ENCODE measurements around the gene KAT7. TPM values are rescaled to one million over a fixed set of nuclear protein-coding genes. Genes with fewer than 3 reads are reported as not detected.

Gene KAT7
- total RNA-seq, result 10 to 100 TPM; 61.2 to 66.6 TPM

DNA sequence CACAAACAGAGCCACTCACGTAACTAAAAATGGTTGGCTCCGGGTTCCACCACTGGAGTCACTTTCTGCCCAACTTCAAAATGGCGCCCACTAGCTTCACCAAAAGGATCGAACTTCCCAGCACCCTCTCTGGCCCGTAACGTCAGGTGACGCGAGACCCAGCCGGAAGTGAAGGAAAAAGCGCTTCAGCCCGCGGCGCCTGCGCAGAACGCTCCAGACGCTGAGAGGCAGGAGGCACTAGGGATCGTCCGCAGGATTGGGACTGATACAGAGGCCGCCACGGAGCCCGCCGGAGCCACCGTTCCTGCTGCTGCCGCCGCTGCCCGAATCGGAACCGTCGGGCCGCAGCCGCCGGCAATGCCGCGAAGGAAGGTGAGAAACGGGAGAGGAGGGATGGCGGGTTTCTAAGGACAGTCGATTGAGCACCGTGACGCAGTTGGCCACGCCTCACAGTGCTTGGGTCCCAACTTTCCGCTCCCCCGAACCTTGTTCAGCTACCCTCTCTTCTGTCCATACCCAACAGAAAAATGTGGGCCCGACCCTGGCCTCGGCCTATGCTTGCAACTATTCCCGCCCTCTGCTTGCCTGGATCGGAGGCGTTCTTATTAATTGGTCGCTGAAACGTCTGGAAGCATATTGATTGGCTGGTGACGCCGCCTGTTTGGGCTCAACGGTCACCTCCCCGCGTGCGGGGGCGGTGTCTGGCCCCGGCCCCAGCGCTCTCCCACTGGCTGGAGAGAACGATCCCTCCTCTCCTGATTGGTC, at the start of gene KAT7:
TSS of gene KAT7 (plus strand) at position 204 of the 765 bp plus-strand sequence. CDS start at position 358, 154 bp downstream.
- peak within 1 kb of the TSS; percentile 94 for H3K4me3 Mint-ChIP-seq
- H3K9me3 Mint-ChIP-seq, result no peaks in the 10 kb centered on the region
- intact Hi-C loops (cut with micrococcal nuclease), result loop anchor here (2.0 to 10.0 kb wide), 2 partner anchors 80 to 214 kb away; partner anchors contain the start of gene NXPH3
- H3K4me1 Mint-ChIP-seq (ENCODE audit: low read depth), result peaks cover 50% of the 10 kb centered on the region
- CTCF ChIA-PET, result interaction anchor here (0.5 to 4.1 kb wide), 8 partner anchors 25 to 221 kb away, joined by 3 to 26 read pairs (median 5); partner anchors contain the start of genes FAM117A and SLC35B1
- peak; percentile 99 for DNase-seq
- peaks cover 39% of the 10 kb centered on the region for H3K36me3 Mint-ChIP-seq (ENCODE audit: low read depth)
- ATAC-seq, result peak; percentile 90
- H3K27me3 Mint-ChIP-seq, result no peaks in the 10 kb centered on the region
- POLR2A ChIA-PET, result interaction anchor here (0.7 to 3.3 kb wide), 18 partner anchors 8 to 90 kb away, joined by 3 to 19 read pairs (median 4); partner anchors contain the start of genes FAM117A and SLC35B1
- TF ChIP-seq, protein P1, sequence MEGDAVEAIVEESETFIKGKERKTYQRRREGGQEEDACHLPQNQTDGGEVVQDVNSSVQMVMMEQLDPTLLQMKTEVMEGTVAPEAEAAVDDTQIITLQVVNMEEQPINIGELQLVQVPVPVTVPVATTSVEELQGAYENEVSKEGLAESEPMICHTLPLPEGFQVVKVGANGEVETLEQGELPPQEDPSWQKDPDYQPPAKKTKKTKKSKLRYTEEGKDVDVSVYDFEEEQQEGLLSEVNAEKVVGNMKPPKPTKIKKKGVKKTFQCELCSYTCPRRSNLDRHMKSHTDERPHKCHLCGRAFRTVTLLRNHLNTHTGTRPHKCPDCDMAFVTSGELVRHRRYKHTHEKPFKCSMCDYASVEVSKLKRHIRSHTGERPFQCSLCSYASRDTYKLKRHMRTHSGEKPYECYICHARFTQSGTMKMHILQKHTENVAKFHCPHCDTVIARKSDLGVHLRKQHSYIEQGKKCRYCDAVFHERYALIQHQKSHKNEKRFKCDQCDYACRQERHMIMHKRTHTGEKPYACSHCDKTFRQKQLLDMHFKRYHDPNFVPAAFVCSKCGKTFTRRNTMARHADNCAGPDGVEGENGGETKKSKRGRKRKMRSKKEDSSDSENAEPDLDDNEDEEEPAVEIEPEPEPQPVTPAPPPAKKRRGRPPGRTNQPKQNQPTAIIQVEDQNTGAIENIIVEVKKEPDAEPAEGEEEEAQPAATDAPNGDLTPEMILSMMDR (IDR thresholded peaks at IDR 0.05), result no peak
- H3K27ac Mint-ChIP-seq, result peak within 1 kb of the TSS; percentile 99

DNA sequence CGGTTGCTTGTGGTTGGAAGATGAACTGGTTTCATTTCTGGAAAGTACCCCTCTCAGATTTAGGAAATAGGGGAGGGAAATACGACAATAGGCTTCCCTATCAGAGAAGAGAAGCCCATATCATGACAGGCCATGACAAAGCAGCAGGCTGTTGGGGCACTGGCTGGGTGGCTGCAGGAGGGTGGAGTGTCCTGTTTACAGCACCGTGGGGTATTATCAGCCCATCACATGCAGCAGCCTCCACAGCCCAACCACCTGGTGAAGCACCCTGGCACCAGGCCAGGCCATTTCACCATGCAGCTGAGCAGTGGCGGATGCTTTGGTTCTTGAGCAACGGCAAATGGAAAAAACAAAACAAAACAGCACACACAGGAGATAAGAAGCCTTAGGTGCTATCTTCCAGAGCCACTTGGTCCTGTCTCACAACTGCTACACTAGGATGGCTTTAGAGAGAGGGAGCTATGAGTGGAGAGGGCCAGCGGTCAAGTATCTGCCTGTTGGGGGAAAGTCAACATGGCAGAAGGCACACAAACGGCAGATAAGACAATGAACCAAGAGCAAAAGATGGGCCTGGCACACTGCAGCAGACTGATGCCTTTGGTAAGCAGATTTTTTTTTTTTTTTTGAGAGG, 48.7 kb upstream of the KAT7 start:
- TF ChIP-seq, protein P1 (IDR thresholded peaks at IDR 0.05), result no peak
- Mint-ChIP-seq H3K9me3 (peaks cover 2% of the 10 kb centered on the region), H3K36me3 (ENCODE audit: low read depth) (peaks cover 8% of the 10 kb centered on the region), H3K4me1 (ENCODE audit: low read depth) (peaks cover 79% of the 10 kb centered on the region), H3K27me3 (no peaks in the 10 kb centered on the region), H3K27ac (peak overlapping the region; percentile 100), H3K4me3 (peak overlapping the region; percentile 79)
- ChIA-PET POLR2A (interaction anchor here (0.8 to 4.1 kb wide), 10 partner anchors 8 to 48 kb away, joined by 3 to 25 read pairs (median 4); partner anchors contain the start of genes FAM117A and SLC35B1), CTCF (interaction anchor here (1.3 to 2.4 kb wide), 4 partner anchors 9 to 31 kb away, joined by 3 to 8 read pairs (median 7); partner anchors contain the start of gene SLC35B1)
- intact Hi-C loops (cut with micrococcal nuclease), result no loop called here
- DNase-seq (peak; percentile 95), ATAC-seq (peak; percentile 93)

DNA sequence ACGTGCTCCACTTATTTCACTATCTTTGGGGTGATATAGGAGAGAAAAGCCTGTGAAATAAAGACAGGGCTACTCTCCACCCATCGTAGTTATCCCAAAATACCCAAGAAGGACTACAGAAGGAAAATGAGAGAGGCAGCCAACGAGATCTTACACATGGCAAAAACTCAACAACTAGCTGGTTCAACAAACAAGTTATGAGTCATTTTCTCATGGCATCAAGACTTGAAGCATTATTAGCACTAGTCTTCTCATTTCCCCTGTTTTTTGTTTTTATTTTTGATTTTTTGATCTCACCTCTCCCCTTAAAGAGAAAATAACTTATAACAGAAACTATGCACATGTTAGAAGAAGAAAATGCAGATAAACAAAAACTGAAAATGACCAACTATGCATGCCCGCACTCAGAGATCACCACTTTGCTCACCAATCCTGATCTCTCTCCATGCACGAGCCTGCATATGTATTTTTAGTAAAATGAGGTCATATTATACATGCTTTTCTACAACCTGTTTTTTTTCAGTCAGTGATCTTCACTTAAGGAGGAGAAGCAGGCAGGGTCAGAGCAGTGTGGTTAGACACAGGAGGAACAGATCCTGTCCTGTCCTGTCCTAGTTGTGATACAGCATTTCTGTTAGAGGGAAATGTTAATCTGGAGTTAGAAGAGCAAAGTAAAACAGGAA, 47.3 kb upstream of the KAT7 start:
- H3K27me3 Mint-ChIP-seq, result no peaks in the 10 kb centered on the region
- intact Hi-C loops (cut with micrococcal nuclease), result no loop called here

DNA sequence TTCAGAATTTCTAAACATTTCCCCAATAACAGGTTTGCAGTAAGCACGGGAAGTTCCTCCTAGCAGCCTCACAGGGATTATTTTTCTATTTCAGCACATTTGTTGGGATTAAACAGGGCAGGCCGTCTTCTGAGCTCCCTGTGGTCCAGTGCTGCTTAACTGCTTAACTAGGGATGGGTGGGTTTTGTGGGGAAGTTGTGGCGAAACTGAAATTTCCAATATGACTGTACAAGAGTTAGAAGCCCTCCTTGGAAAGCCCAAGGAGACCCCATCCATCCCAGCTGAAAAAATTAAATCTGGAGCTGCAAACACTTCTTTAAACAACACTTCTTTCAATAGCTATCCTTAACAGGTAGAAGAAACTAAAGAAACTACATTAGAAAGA, 46.8 kb upstream of the KAT7 start:
- no peak for ATAC-seq
- Mint-ChIP-seq H3K36me3 (ENCODE audit: low read depth) (peaks cover 17% of the 10 kb centered on the region), H3K27me3 (no peaks in the 10 kb centered on the region), H3K4me3 (peak overlapping the region; percentile 79), H3K4me1 (ENCODE audit: low read depth) (peaks cover 93% of the 10 kb centered on the region), H3K9me3 (peaks cover 2% of the 10 kb centered on the region), H3K27ac (peak overlapping the region; percentile 100)
- no peak for DNase-seq
- TF ChIP-seq, protein P1 (IDR thresholded peaks at IDR 0.05), result no peak
- POLR2A ChIA-PET, result interaction anchor here (1.0 to 4.1 kb wide), 6 partner anchors 9 to 45 kb away, joined by 3 to 25 read pairs (median 4); partner anchors contain the start of gene FAM117A
- CTCF ChIA-PET, result interaction anchor here (0.8 to 2.2 kb wide), 8 partner anchors 9 to 185 kb away, joined by 3 to 7 read pairs (median 4); partner anchors contain the start of gene SLC35B1
- intact Hi-C loops (cut with micrococcal nuclease), result no loop called here

More for the DNA sequence above, 47.3 kb upstream of the KAT7 start:
- TF ChIP-seq, protein P1 (IDR thresholded peaks at IDR 0.05), result no peak
- Mint-ChIP-seq H3K9me3 (peaks cover 2% of the 10 kb centered on the region), H3K4me3 (peak overlapping the region; percentile 79), H3K36me3 (ENCODE audit: low read depth) (peaks cover 15% of the 10 kb centered on the region), H3K4me1 (ENCODE audit: low read depth) (peaks cover 91% of the 10 kb centered on the region), H3K27ac (peak overlapping the region; percentile 100)
- ChIA-PET POLR2A (interaction anchor here (1.0 to 4.1 kb wide), 8 partner anchors 8 to 25 kb away, joined by 3 to 25 read pairs (median 5); partner anchors contain the start of gene FAM117A), CTCF (interaction anchor here (1.3 to 2.2 kb wide), 7 partner anchors 8 to 46 kb away, joined by 3 to 8 read pairs (median 5); partner anchors contain the start of gene SLC35B1)
- DNase-seq (no peak), ATAC-seq (no peak)
